Thyroid gland (tissue), 4 donors: Measurements from ENCODE around the gene C21orf58.

Experiments
- POLR2A ChIP-seq, 2 donors: fragments of 450-650 bp; IDR thresholded peaks; one replicate each; pipeline ENCODE4 v1.6.1; 2017; ENCODE audit warnings: antibody characterized with exemption in 2 of 2, mild to moderate bottlenecking in 2 of 2, moderate library complexity in 1 of 2
- TF ChIP-seq, protein P1 (sequence below), 6 experiments: fragments of 200-600 bp in 3 of 6; fragments of 450-650 bp in 3 of 6; sonication (generic) in 3 of 6; IDR thresholded peaks; one replicate each; pipeline ENCODE4 v1.5.1; 2016 to 2019; ENCODE audit warnings: antibody characterized with exemption in 6 of 6, mild to moderate bottlenecking in 2 of 6, inconsistent platforms in 1 of 6, moderate library complexity in 1 of 6

DNA sequence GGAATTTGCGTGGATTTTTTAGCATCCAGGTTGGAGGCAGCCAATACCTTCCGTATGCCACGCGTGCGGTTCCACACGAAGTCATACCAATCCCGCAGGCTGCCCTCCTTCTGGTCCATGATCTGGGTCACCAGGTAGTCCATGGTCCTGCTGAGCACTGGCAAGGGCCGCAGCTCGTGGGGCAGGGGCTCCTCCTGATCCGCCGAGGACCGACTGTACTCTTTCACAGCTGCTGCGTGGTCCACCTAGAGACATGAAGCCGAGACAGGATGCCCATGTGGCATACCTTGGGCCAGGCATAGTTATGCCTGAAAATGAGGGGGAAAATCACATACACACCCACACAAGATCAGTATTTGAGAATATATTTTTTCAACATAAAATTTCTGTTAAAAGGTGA, 50.3 kb downstream of the C21orf58 start:
- TF ChIP-seq, protein P1, sequence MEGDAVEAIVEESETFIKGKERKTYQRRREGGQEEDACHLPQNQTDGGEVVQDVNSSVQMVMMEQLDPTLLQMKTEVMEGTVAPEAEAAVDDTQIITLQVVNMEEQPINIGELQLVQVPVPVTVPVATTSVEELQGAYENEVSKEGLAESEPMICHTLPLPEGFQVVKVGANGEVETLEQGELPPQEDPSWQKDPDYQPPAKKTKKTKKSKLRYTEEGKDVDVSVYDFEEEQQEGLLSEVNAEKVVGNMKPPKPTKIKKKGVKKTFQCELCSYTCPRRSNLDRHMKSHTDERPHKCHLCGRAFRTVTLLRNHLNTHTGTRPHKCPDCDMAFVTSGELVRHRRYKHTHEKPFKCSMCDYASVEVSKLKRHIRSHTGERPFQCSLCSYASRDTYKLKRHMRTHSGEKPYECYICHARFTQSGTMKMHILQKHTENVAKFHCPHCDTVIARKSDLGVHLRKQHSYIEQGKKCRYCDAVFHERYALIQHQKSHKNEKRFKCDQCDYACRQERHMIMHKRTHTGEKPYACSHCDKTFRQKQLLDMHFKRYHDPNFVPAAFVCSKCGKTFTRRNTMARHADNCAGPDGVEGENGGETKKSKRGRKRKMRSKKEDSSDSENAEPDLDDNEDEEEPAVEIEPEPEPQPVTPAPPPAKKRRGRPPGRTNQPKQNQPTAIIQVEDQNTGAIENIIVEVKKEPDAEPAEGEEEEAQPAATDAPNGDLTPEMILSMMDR (IDR thresholded peaks at IDR 0.05), result no peak
- no peak for TF ChIP-seq POLR2A (IDR thresholded peaks at IDR 0.05)
